HepG2 (cell line): ENCODE data around the gene NAA16. TPM values are rescaled to one million over a fixed set of nuclear protein-coding genes. Genes with fewer than 3 reads are reported as not detected.
A peak's percentile ranks its signal among the peaks of the same experiment; 100 is the strongest.

Experiments
- AKAP8 ChIP-seq: sonication (generic); formaldehyde crosslinking; IDR thresholded peaks from 2 replicates; pipeline ENCODE4 v1.5.1; 2020; ENCODE audit warnings: mild to moderate bottlenecking, missing genetic modification reagents
- ARNT ChIP-seq: fragments of 450-650 bp; IDR thresholded peaks from 2 replicates; pipeline ENCODE4 v1.6.1; 2017
- BRF2 ChIP-seq: sonication (generic); formaldehyde crosslinking; IDR thresholded peaks from 2 replicates; pipeline ENCODE4 v1.8.1; 2022; ENCODE audit warnings: mild to moderate bottlenecking, missing genetic modification reagents
- CHD2 ChIP-seq: IDR thresholded peaks from 2 replicates; pipeline ENCODE4 v1.6.1; 2011; ENCODE audit warnings: low read depth, low read length, improper control_type of control experiment
- DNMT3B ChIP-seq: conservative IDR thresholded peaks from 2 replicates; pipeline ENCODE4 v1.6.1; 2016; ENCODE audit warnings: missing biosample characterization, control low read depth
- HNF4G ChIP-seq, 2 experiments: sonication (generic) in 1 of 2; formaldehyde crosslinking in 1 of 2; IDR thresholded peaks; 2 replicates each; pipeline versions ENCODE4 v1.4.0 to v1.6.1; 2011 to 2020; ENCODE audit warnings: borderline replicate concordance in 2 of 2, low read depth in 2 of 2, mild to moderate bottlenecking in 2 of 2, low read length in 1 of 2, missing genetic modification reagents in 1 of 2, moderate library complexity in 1 of 2
- KLF12 ChIP-seq: sonication (generic); formaldehyde crosslinking; IDR thresholded peaks from 2 replicates; pipeline ENCODE4 v1.4.0; 2020; ENCODE audit warnings: missing genetic modification reagents, borderline replicate concordance
- NAIF1 ChIP-seq: sonication (generic); formaldehyde crosslinking; IDR thresholded peaks from 2 replicates; pipeline ENCODE4 v1.5.0; 2020; ENCODE audit warnings: mild to moderate bottlenecking, missing genetic modification reagents, borderline replicate concordance
- RORA ChIP-seq: sonication (generic); formaldehyde crosslinking; IDR thresholded peaks from 2 replicates; pipeline ENCODE4 v1.5.0; 2020; ENCODE audit warnings: mild to moderate bottlenecking, missing genetic modification reagents, moderate library complexity
- TFDP2 ChIP-seq: sonication (generic); formaldehyde crosslinking; IDR thresholded peaks from 2 replicates; pipeline ENCODE4 v1.4.0; 2020; ENCODE audit warnings: missing genetic modification reagents
- ZIK1 ChIP-seq: sonication (generic); formaldehyde crosslinking; IDR thresholded peaks from 2 replicates; pipeline ENCODE4 v1.5.0; 2020; ENCODE audit warnings: mild to moderate bottlenecking, low read depth, missing genetic modification reagents, borderline replicate concordance
- ZNF18 ChIP-seq: sonication (generic); formaldehyde crosslinking; IDR thresholded peaks from 2 replicates; pipeline ENCODE4 v1.8.0; 2022; ENCODE audit warnings: mild to moderate bottlenecking, missing genetic modification reagents; ENCODE audit not compliant: insufficient replicate concordance
- ZNF292 ChIP-seq: sonication (generic); formaldehyde crosslinking; IDR thresholded peaks from 2 replicates; pipeline ENCODE4 v1.8.1; 2022; ENCODE audit warnings: mild to moderate bottlenecking, low read depth, missing genetic modification reagents, borderline replicate concordance
- ZNF326 ChIP-seq: sonication (generic); formaldehyde crosslinking; IDR thresholded peaks from 2 replicates; pipeline ENCODE4 v1.4.0; 2020; ENCODE audit warnings: missing genetic modification reagents, borderline replicate concordance
- ZNF367 ChIP-seq: sonication (generic); formaldehyde crosslinking; IDR thresholded peaks from 2 replicates; pipeline ENCODE4 v1.4.0; 2020; ENCODE audit warnings: missing genetic modification reagents, borderline replicate concordance
- ZNF431 ChIP-seq: sonication (generic); formaldehyde crosslinking; IDR thresholded peaks from 2 replicates; pipeline ENCODE4 v1.9.0; 2022; ENCODE audit warnings: missing genetic modification reagents, low read depth, mild to moderate bottlenecking, borderline replicate concordance
- ZNF460 ChIP-seq: sonication (generic); formaldehyde crosslinking; IDR thresholded peaks from 2 replicates; pipeline ENCODE4 v1.5.1; 2020; ENCODE audit warnings: missing genetic modification reagents, mild to moderate bottlenecking, borderline replicate concordance
- ZNF670 ChIP-seq: sonication (generic); formaldehyde crosslinking; IDR thresholded peaks from 2 replicates; pipeline ENCODE4 v1.8.0; 2022; ENCODE audit warnings: mild to moderate bottlenecking, missing genetic modification reagents, borderline replicate concordance
- ZNF691 ChIP-seq: sonication (generic); formaldehyde crosslinking; IDR thresholded peaks from 2 replicates; pipeline ENCODE4 v1.4.0; 2020; ENCODE audit warnings: missing genetic modification reagents, low read depth, mild to moderate bottlenecking, borderline replicate concordance
- ZNF780A ChIP-seq: sonication (generic); formaldehyde crosslinking; IDR thresholded peaks from 2 replicates; pipeline ENCODE4 v1.8.0; 2022; ENCODE audit warnings: mild to moderate bottlenecking, missing genetic modification reagents, moderate library complexity
- ZNF878 ChIP-seq: sonication (generic); formaldehyde crosslinking; IDR thresholded peaks from 2 replicates; pipeline ENCODE4 v1.8.1; 2023; ENCODE audit warnings: mild to moderate bottlenecking, missing genetic modification reagents, moderate library complexity
- polyA plus RNA-seq, 8 experiments: library from polyadenylated mRNA; depleted of rRNA in 3 of 8; stranded (reverse) in 7 of 8; unstranded in 1 of 8; fragments of >200 nt; fragmentation: Illumina TruSeq in 4 of 8; extraction: Trizol in 4 of 8; gene quantifications; 2 replicates each; pipeline versions ENCODE4 v1.2.1 to v1.2.3, GENCODE V29; 2011 to 2016; ENCODE audit warnings: low read depth in 4 of 8, missing spikeins in 1 of 8, mixed read lengths in 1 of 8; ENCODE audit not compliant: insufficient read depth in 1 of 8
- total RNA-seq, 5 experiments: library from RNA; depleted of rRNA; stranded (reverse); fragments of >200 nt; fragmentation: Illumina TruSeq; extraction: Trizol; gene quantifications; 2 replicates each; pipeline ENCODE4 v1.2.3, GENCODE V29; 2016; ENCODE audit warnings: low read depth in 1 of 5
- TF ChIP-seq, protein P1 (sequence below): sonication (generic); formaldehyde crosslinking; conservative IDR thresholded peaks from 2 replicates; pipeline ENCODE4 v1.4.0; 2020; ENCODE audit warnings: missing genetic modification reagents

The NAA16 gene
- total and polyA plus RNA-seq, 2 of the 13 experiments (the other 11 are each of a cell fraction or from before 2014, with no cell fraction given), result 9.2 to 15.1 TPM

GRCh38 chr13:41289463-41289881, 21.6 kb upstream of the NAA16 start (continued):
- no peak for TF ChIP-seq BRF2 (CRISPR knock-in tag)
- TF ChIP-seq AKAP8 (CRISPR knock-in tag), result 0 out of 2 replicates have a peak, but pooled peaks have one; percentile 22
- TF ChIP-seq TFDP2 (CRISPR knock-in tag), result no peak
- TF ChIP-seq, protein P1, sequence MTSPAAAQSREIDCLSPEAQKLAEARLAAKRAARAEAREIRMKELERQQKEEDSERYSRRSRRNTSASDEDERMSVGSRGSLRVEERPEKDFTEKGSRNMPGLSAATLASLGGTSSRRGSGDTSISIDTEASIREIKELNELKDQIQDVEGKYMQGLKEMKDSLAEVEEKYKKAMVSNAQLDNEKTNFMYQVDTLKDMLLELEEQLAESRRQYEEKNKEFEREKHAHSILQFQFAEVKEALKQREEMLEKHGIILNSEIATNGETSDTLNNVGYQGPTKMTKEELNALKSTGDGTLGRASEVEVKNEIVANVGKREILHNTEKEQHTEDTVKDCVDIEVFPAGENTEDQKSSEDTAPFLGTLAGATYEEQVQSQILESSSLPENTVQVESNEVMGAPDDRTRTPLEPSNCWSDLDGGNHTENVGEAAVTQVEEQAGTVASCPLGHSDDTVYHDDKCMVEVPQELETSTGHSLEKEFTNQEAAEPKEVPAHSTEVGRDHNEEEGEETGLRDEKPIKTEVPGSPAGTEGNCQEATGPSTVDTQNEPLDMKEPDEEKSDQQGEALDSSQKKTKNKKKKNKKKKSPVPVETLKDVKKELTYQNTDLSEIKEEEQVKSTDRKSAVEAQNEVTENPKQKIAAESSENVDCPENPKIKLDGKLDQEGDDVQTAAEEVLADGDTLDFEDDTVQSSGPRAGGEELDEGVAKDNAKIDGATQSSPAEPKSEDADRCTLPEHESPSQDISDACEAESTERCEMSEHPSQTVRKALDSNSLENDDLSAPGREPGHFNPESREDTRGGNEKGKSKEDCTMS, result no peak
- 0 out of 2 replicates have a peak, but pooled peaks have one; percentile 36 for TF ChIP-seq ZNF691 (CRISPR knock-in tag)
- no peak for TF ChIP-seq ZNF326 (CRISPR knock-in tag)
- TF ChIP-seq ZNF780A (CRISPR knock-in tag), result no peak
- no peak for TF ChIP-seq ZNF18 (CRISPR knock-in tag)
- TF ChIP-seq ZIK1 (CRISPR knock-in tag), result no peak
- TF ChIP-seq NAIF1 (CRISPR knock-in tag), result no peak
- TF ChIP-seq ZNF670, result peak; percentile 42; the same call in 1 of the 2 replicates
- peak; percentile 51; the same call in 1 of the 2 replicates for TF ChIP-seq ZNF460
- TF ChIP-seq HNF4G (IDR thresholded peaks at IDR 0.05; ENCODE audit: borderline replicate concordance, low read depth, low read length), result peak; percentile 51; the same call in 1 of the 2 replicates
- 0 out of 2 replicates have a peak, but pooled peaks have one; percentile 48 for TF ChIP-seq HNF4G (CRISPR knock-in tag; IDR thresholded peaks at IDR 0.05; ENCODE audit: borderline replicate concordance, low read depth)
- no peak for TF ChIP-seq ZNF367 (CRISPR knock-in tag)
- no peak for TF ChIP-seq CHD2
- TF ChIP-seq ZNF878, result peak; percentile 45; the same call in 1 of the 2 replicates
- TF ChIP-seq DNMT3B, result no peak
- no peak for TF ChIP-seq KLF12 (CRISPR knock-in tag)
- TF ChIP-seq ZNF292, result peak; percentile 89
- no peak for TF ChIP-seq ARNT
- no peak for TF ChIP-seq ZNF431
- no peak for TF ChIP-seq RORA (CRISPR knock-in tag)
